ENCODE data around the gene CD84.

- TF ChIP-seq EZH2 (IDR thresholded peaks at IDR 0.05; ENCODE audit: borderline replicate concordance, insufficient read depth, low read depth, low read length, poor library complexity, severe bottlenecking), result no peak
- TF ChIP-seq CTCF (IDR thresholded peaks at IDR 0.05), result no peak
Measured at GRCh38 chr1:160552425-160552824, 26.9 kb downstream of the CD84 start.
